GM18508 (cell line): ENCODE results near the gene YIF1B.

Experiments used
- ATAC-seq: cut with Tn5 transposase; IDR thresholded peaks from one replicate; pipeline ENCODE4 v1.9.1; 2021; ENCODE audit warnings: moderate number of reproducible peaks; ENCODE audit not compliant: insufficient read depth, unreplicated experiment

The YIF1B gene

GRCh38 chr19:38335949-38336637 lies 20.3 kb upstream of the YIF1B start:
- ATAC-seq: peak; percentile 35

GRCh38 chr19:38333245-38333644 lies 17.5 kb upstream of the YIF1B start:
- no peak for ATAC-seq

GRCh38 chr19:38331728-38332127 lies 16.0 kb upstream of the YIF1B start:
- ATAC-seq: no peak

- ATAC-seq: no peak
Measured at GRCh38 chr19:38329651-38330050, 13.9 kb upstream of the YIF1B start.

- no peak for ATAC-seq
Measured at GRCh38 chr19:38326591-38326990, 10.8 kb upstream of the YIF1B start.

- no peak for ATAC-seq
Measured at GRCh38 chr19:38324431-38324830, 8.7 kb upstream of the YIF1B start.

GRCh38 chr19:38323291-38323690 lies 7.5 kb upstream of the YIF1B start:
- no peak for ATAC-seq

- ATAC-seq: no peak
Measured at GRCh38 chr19:38321646-38322196, 6.0 kb upstream of the YIF1B start.

- ATAC-seq: no peak
Measured at GRCh38 chr19:38320969-38321339, 5.2 kb upstream of the YIF1B start.

GRCh38 chr19:38319421-38320258 lies 3.9 kb upstream of the YIF1B start, which contains the start of gene KCNK6:
Gene KCNK6, plus strand, starts transcription at chr19:38319845. Its CDS starts 106 bp downstream, at chr19:38319951.
- ATAC-seq: no peak

- no peak for ATAC-seq
Measured at GRCh38 chr19:38318660-38319059, 2.9 kb upstream of the YIF1B start.

- no peak for ATAC-seq
Measured at GRCh38 chr19:38317104-38317612, 1.4 kb upstream of the YIF1B start.

GRCh38 chr19:38316477-38317067 lies 825 bp upstream of the YIF1B start:
- ATAC-seq: no peak

GRCh38 chr19:38310986-38311385 lies 4.8 kb downstream of the YIF1B start:
- ATAC-seq: no peak

GRCh38 chr19:38310279-38310670 lies 5.5 kb downstream of the YIF1B start:
- no peak for ATAC-seq

- no peak for ATAC-seq
Measured at GRCh38 chr19:38309615-38310278, 6.0 kb downstream of the YIF1B start.

GRCh38 chr19:38308926-38309614 lies 6.7 kb downstream of the YIF1B start:
- ATAC-seq: no peak

- ATAC-seq: no peak
Measured at GRCh38 chr19:38308006-38308766, 7.6 kb downstream of the YIF1B start.

GRCh38 chr19:38307597-38307996 lies 8.2 kb downstream of the YIF1B start:
- ATAC-seq: no peak
